ENCODE results near the gene ADAMTSL5.
A peak's percentile ranks its signal among the peaks of the same experiment; 100 is the strongest.

Gene ADAMTSL5

DNA sequence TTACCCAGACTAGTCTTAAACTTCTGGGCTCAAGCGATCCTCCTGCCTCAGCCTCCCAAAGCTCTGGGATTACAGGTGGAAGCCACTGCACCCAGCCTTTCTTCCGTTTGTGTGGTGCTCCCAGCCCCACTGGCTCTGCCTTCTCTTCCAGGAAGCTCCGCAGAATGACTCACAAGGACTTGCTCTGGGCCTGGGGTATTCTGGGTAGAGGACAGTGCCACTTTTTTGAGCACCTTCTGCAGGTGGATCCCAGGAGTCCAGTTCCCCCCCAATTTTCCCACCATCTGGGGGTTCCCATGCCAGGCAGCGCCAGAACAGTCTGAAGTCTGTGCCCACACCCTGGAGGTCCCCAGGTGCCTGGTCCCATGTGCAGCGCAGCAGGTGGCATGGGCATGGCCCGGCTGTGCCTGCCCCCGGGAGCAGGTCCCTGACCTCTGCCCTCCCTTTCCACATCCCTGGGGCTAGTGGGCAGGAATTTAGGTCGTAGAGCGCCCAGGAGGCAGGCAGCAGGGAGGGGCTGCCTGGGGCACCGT lies 20.3 kb downstream of the ADAMTSL5 start:
- ChIA-PET CTCF (interaction anchor here (0.6 kb wide), 1 partner anchor 105 kb away, joined by 3 read pairs; no protein-coding TSS in a partner anchor), POLR2A (ENCODE audit: low non-redundant PET) (no interaction called here)
- DNase-seq (ENCODE audit: low spot score) = no peak
- TF ChIP-seq, protein P1, sequence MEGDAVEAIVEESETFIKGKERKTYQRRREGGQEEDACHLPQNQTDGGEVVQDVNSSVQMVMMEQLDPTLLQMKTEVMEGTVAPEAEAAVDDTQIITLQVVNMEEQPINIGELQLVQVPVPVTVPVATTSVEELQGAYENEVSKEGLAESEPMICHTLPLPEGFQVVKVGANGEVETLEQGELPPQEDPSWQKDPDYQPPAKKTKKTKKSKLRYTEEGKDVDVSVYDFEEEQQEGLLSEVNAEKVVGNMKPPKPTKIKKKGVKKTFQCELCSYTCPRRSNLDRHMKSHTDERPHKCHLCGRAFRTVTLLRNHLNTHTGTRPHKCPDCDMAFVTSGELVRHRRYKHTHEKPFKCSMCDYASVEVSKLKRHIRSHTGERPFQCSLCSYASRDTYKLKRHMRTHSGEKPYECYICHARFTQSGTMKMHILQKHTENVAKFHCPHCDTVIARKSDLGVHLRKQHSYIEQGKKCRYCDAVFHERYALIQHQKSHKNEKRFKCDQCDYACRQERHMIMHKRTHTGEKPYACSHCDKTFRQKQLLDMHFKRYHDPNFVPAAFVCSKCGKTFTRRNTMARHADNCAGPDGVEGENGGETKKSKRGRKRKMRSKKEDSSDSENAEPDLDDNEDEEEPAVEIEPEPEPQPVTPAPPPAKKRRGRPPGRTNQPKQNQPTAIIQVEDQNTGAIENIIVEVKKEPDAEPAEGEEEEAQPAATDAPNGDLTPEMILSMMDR (conservative IDR thresholded peaks at IDR 0.05; ENCODE audit: low read depth) = no peak
- H3K27ac ChIP-seq = no peak overlapping the region

DNA sequence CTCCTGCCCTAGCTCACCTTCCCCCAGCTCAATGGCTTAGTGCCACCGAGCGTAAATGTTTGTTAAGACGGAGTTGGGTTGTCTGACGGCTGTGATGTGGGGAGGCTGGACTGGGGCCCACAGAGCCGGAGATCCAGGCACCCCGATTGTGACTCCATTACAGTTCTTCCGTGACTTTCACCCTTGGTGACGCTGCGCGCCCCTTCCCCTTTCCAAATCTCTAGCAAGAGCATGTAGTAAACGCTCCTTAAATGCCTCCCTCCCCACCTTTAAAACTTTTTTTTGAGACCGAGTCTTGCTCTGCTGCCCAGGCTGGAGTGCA lies 21.0 kb downstream of the ADAMTSL5 start:
- POLR2A ChIA-PET (ENCODE audit: low non-redundant PET) = no interaction called here
- DNase-seq (ENCODE audit: low spot score) = no peak
- no peak overlapping the region for H3K27ac ChIP-seq
- TF ChIP-seq, protein P1 (conservative IDR thresholded peaks at IDR 0.05; ENCODE audit: low read depth) = no peak
- CTCF ChIA-PET = interaction anchor here (0.6 kb wide), 1 partner anchor 106 kb away, joined by 3 read pairs; no protein-coding TSS in a partner anchor

GRCh38 chr19:1491114-1491848 lies 21.5 kb downstream of the ADAMTSL5 start, which contains the start of gene REEP6:
Gene REEP6, plus strand, starts transcription at chr19:1491181. Its CDS starts 89 bp downstream, at chr19:1491270.
- H3K27ac ChIP-seq = peak within 1 kb of the TSS; percentile 76
- no peak for DNase-seq (ENCODE audit: low spot score)
- TF ChIP-seq, protein P1 (conservative IDR thresholded peaks at IDR 0.05; ENCODE audit: low read depth) = no peak
- ChIA-PET CTCF (interaction anchor here (0.6 kb wide), 1 partner anchor 116 kb away, joined by 3 read pairs; no protein-coding TSS in a partner anchor), POLR2A (ENCODE audit: low non-redundant PET) (interaction anchor here (0.6 kb wide), 3 partner anchors 19 to 366 kb away, joined by 3 to 6 read pairs (median 5); no protein-coding TSS in a partner anchor)

GRCh38 chr19:1490311-1491113 lies 22.3 kb downstream of the ADAMTSL5 start, which contains the start of gene PCSK4:
Gene PCSK4, minus strand, starts transcription at chr19:1490350. Its CDS starts 4 bp downstream, at chr19:1490346.
- peak within 1 kb of the TSS; percentile 76 for H3K27ac ChIP-seq
- ChIA-PET CTCF (interaction anchor here (0.6 kb wide), 1 partner anchor 115 kb away, joined by 3 read pairs; no protein-coding TSS in a partner anchor), POLR2A (ENCODE audit: low non-redundant PET) (interaction anchor here (0.6 kb wide), 3 partner anchors 19 to 367 kb away, joined by 3 to 6 read pairs (median 5); no protein-coding TSS in a partner anchor)
- peak; percentile 98 for DNase-seq (ENCODE audit: low spot score)
- TF ChIP-seq, protein P1 (conservative IDR thresholded peaks at IDR 0.05; ENCODE audit: low read depth) = no peak

DNA sequence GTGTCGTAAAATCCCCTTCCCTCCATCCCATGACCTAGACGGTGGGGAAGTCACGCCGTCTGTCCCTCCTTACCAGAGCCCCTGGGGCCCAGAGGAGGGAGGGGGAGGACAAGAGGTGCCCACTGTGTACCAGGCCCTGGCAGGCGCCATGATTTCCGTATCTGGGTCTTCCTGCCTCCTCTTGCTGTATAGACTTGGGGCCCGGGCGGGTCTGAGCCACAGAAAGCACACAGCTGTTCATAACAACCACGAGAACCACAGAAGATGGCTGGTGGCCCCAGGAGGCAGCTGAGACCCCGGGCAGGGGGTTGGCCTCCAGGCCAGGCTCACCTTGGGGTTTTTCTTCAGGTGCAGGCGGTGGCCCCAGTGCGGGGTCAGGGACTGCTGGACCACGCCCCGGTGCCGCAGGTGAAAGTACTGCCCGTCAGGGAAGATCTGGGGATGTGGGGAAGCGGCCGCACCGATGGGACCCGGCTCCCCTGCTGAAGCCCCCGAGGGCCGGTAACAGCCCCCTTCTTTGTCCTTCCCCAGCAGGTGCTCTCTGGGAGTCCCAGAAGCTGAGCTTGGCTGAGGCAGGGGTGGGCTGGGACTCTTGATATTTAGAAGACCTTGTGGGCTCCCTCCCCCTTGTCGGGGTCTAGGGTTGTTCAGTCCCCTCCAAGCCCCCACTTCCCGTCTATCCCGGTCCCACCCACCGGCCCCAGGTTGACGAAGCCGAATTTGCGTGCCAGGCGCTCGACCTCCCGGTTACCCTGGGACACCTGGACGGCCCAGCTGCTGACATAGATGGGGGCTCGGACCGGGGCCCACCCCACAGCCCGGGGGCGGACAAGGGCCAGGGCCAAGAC lies 23.1 kb downstream of the ADAMTSL5 start:
- CTCF ChIA-PET = no interaction called here
- peak overlapping the region; percentile 76 for H3K27ac ChIP-seq
- TF ChIP-seq, protein P1 (conservative IDR thresholded peaks at IDR 0.05; ENCODE audit: low read depth) = no peak
- DNase-seq (ENCODE audit: low spot score) = no peak
- POLR2A ChIA-PET (ENCODE audit: low non-redundant PET) = no interaction called here

Measured in RWPE1 (cell line).